Measurements from ENCODE around the gene ZNF777. TPM values are rescaled to one million over a fixed set of nuclear protein-coding genes. Genes with fewer than 3 reads are reported as not detected.

ZNF777 gene
- polyA plus RNA-seq, 1 experiment: 4.4 TPM

GRCh38 chr7:149430192-149430591 lies 30.7 kb downstream of the ZNF777 start:
- TF ChIP-seq CTCF (IDR thresholded peaks at IDR 0.05; ENCODE audit: insufficient read depth, low read depth, low read length): no peak
- Histone ChIP-seq H3K4me3 (ENCODE audit: low read depth, low read length) (no peak overlapping the region), H3K27me3 (ENCODE audit: control insufficient read depth, insufficient read depth, low read length) (no peaks in the 10 kb centered on the region), H3K36me3 (ENCODE audit: control insufficient read depth, insufficient read depth, low read length) (peaks cover 17% of the 10 kb centered on the region)
- POLR2A ChIA-PET: no interaction called here
- CTCF ChIA-PET: interaction anchor here (0.8 to 1.2 kb wide), 3 partner anchors 9 to 49 kb away, joined by 3 to 4 read pairs (median 4); no protein-coding TSS in a partner anchor
- DNase-seq (ENCODE audit: low read depth): no peak

- Histone ChIP-seq H3K36me3 (ENCODE audit: control insufficient read depth, insufficient read depth, low read length) (peaks cover 16% of the 10 kb centered on the region), H3K27me3 (ENCODE audit: control insufficient read depth, insufficient read depth, low read length) (no peaks in the 10 kb centered on the region), H3K4me3 (ENCODE audit: low read depth, low read length) (no peak overlapping the region)
- no peak for TF ChIP-seq CTCF (IDR thresholded peaks at IDR 0.05; ENCODE audit: insufficient read depth, low read depth, low read length)
- DNase-seq (ENCODE audit: low read depth): no peak
- ChIA-PET CTCF (interaction anchor here (1.7 kb wide), 1 partner anchor 12 kb away, joined by 4 read pairs; no protein-coding TSS in a partner anchor), POLR2A (no interaction called here)
These were observed 33.0 kb downstream of the ZNF777 start for GRCh38 chr7:149427893-149428292.

GRCh38 chr7:149427096-149427680 lies 33.7 kb downstream of the ZNF777 start:
- no peak for TF ChIP-seq CTCF (IDR thresholded peaks at IDR 0.05; ENCODE audit: insufficient read depth, low read depth, low read length)
- no peaks in the 10 kb centered on the region for H3K27me3 ChIP-seq (ENCODE audit: control insufficient read depth, insufficient read depth, low read length)
- no peak for DNase-seq (ENCODE audit: low read depth)
- ChIA-PET POLR2A (no interaction called here), CTCF (interaction anchor here (1.7 kb wide), 1 partner anchor 13 kb away, joined by 4 read pairs; no protein-coding TSS in a partner anchor)
- peaks cover 11% of the 10 kb centered on the region for H3K36me3 ChIP-seq (ENCODE audit: control insufficient read depth, insufficient read depth, low read length)
- H3K4me3 ChIP-seq (ENCODE audit: low read depth, low read length): no peak overlapping the region

GRCh38 chr7:149423449-149424110 lies 37.3 kb downstream of the ZNF777 start:
- no peak overlapping the region for H3K4me3 ChIP-seq (ENCODE audit: low read depth, low read length)
- ChIA-PET POLR2A (no interaction called here), CTCF (interaction anchor here (0.5 to 1.5 kb wide), 6 partner anchors 13 to 932 kb away, joined by 3 to 6 read pairs (median 4); no protein-coding TSS in a partner anchor)
- no peaks in the 10 kb centered on the region for H3K27me3 ChIP-seq (ENCODE audit: control insufficient read depth, insufficient read depth, low read length)
- no peak for DNase-seq (ENCODE audit: low read depth)
- no peak for TF ChIP-seq CTCF (IDR thresholded peaks at IDR 0.05; ENCODE audit: insufficient read depth, low read depth, low read length)
- no peaks in the 10 kb centered on the region for H3K36me3 ChIP-seq (ENCODE audit: control insufficient read depth, insufficient read depth, low read length)

- Histone ChIP-seq H3K27me3 (ENCODE audit: control insufficient read depth, insufficient read depth, low read length) (no peaks in the 10 kb centered on the region; the same call in 1 of the 2 replicates), H3K4me3 (ENCODE audit: low read depth, low read length) (no peak overlapping the region), H3K36me3 (ENCODE audit: control insufficient read depth, insufficient read depth, low read length) (no peaks in the 10 kb centered on the region)
- POLR2A ChIA-PET: no interaction called here
- CTCF ChIA-PET: interaction anchor here (0.7 to 1.8 kb wide), 7 partner anchors 9 to 201 kb away, joined by 3 to 7 read pairs (median 4); no protein-coding TSS in a partner anchor
- TF ChIP-seq CTCF (IDR thresholded peaks at IDR 0.05; ENCODE audit: insufficient read depth, low read depth, low read length): no peak
- no peak for DNase-seq (ENCODE audit: low read depth)
These were observed 38.0 kb downstream of the ZNF777 start for GRCh38 chr7:149422914-149423301.
